GM12875 (cell line): ENCODE measurements around the gene CCDC88C.
A peak's percentile ranks its signal among the peaks of the same experiment; 100 is the strongest.

Experiments
- H3K4me3 ChIP-seq: one replicate; pipeline ENCODE4 v1.5.1; 2011; ENCODE audit warnings: low read depth, low read length, control low read depth
- CTCF ChIP-seq: IDR thresholded peaks from 2 replicates; pipeline ENCODE4 v1.5.1; 2011; ENCODE audit warnings: low read depth, mild to moderate bottlenecking, control low read depth, inconsistent platforms, low read length, moderate library complexity, borderline replicate concordance; ENCODE audit not compliant: insufficient read depth

CCDC88C gene

GRCh38 chr14:91286530-91286937 is 131.1 kb downstream of the CCDC88C start:
- TF ChIP-seq CTCF, result peak; percentile 63

GRCh38 chr14:91284791-91285548 is 132.7 kb downstream of the CCDC88C start:
- no peak for TF ChIP-seq CTCF
- no peak overlapping the region for H3K4me3 ChIP-seq

More at GRCh38 chr14:91286530-91286937, 131.1 kb downstream of the CCDC88C start:
- no peak overlapping the region for H3K4me3 ChIP-seq

GRCh38 chr14:91284146-91284790 is 133.4 kb downstream of the CCDC88C start:
- TF ChIP-seq CTCF, result no peak
- H3K4me3 ChIP-seq, result no peak overlapping the region

- TF ChIP-seq CTCF, result no peak
- H3K4me3 ChIP-seq, result no peak overlapping the region
These were observed 134.0 kb downstream of the CCDC88C start for GRCh38 chr14:91283666-91284065.

- no peak for TF ChIP-seq CTCF
- no peak overlapping the region for H3K4me3 ChIP-seq
These were observed 134.5 kb downstream of the CCDC88C start for GRCh38 chr14:91282954-91283645.

- H3K4me3 ChIP-seq, result no peak overlapping the region
- no peak for TF ChIP-seq CTCF
These were observed 136.3 kb downstream of the CCDC88C start for GRCh38 chr14:91281346-91281745.
